WTC11 (cell line): Measurements from ENCODE around the gene SLC6A5. TPM values are rescaled to one million over a fixed set of nuclear protein-coding genes. Genes with fewer than 3 reads are reported as not detected.

Source experiments
- ATAC-seq: fragments of 200-7000 bp; cut with Tn5 transposase; 2 replicates; pipeline ENCODE4 v1.10.0; 2021; ENCODE audit warnings: mild to moderate bottlenecking, moderate library complexity
- CTCF ChIA-PET: fragments of 300-600 bp; sonication (Branson Sonifier 250); formaldehyde crosslinking; loops from one replicate; lab custom pipeline; 2021; ENCODE audit warnings: antibody characterized with exemption; lab: Charles Lee
- POLR2A ChIA-PET: fragments of 350-600 bp; sonication (Branson Sonifier 250); formaldehyde crosslinking; loops from one replicate; lab custom pipeline; 2021; ENCODE audit warnings: antibody characterized with exemption; lab: Charles Lee
- DNase-seq: peaks from one replicate; pipeline ENCODE4 v3.0.0; 2021; ENCODE audit warnings: low spot score
- H3K27ac Mint-ChIP-seq: 2 replicates; pipeline ENCODE4 v1.8.0; 2021; ENCODE audit warnings: mixed read lengths
- H3K27me3 Mint-ChIP-seq: 2 replicates; pipeline ENCODE4 v1.8.0; 2021; ENCODE audit warnings: low read depth, mild to moderate bottlenecking, moderate library complexity, mixed read lengths
- H3K36me3 Mint-ChIP-seq: 2 replicates; pipeline ENCODE4 v1.8.0; 2021; ENCODE audit warnings: mixed read lengths
- H3K4me1 Mint-ChIP-seq: 2 replicates; pipeline ENCODE4 v1.8.0; 2022; ENCODE audit warnings: mixed read lengths
- H3K4me3 Mint-ChIP-seq: 2 replicates; pipeline ENCODE4 v1.8.0; 2021; ENCODE audit warnings: mild to moderate bottlenecking, moderate library complexity, mixed read lengths
- H3K9me3 Mint-ChIP-seq: 2 replicates; pipeline ENCODE4 v1.8.0; 2021; ENCODE audit warnings: mixed read lengths
- AFF4 ChIP-seq: sonication (generic); formaldehyde crosslinking; IDR thresholded peaks from 2 replicates; pipeline ENCODE4 v1.8.1; 2023; ENCODE audit warnings: mild to moderate bottlenecking, missing genetic modification reagents, borderline replicate concordance
- E2F4 ChIP-seq: sonication (generic); formaldehyde crosslinking; IDR thresholded peaks from 2 replicates; pipeline ENCODE4 v1.8.1; 2022; ENCODE audit warnings: low read depth, mild to moderate bottlenecking, moderate library complexity, missing genetic modification reagents, borderline replicate concordance
- ELF4 ChIP-seq: sonication (generic); formaldehyde crosslinking; IDR thresholded peaks from 2 replicates; pipeline ENCODE4 v1.8.1; 2022; ENCODE audit warnings: low read depth, mild to moderate bottlenecking, moderate library complexity, missing genetic modification reagents
- FOXJ3 ChIP-seq: sonication (generic); formaldehyde crosslinking; IDR thresholded peaks from 2 replicates; pipeline ENCODE4 v1.9.0; 2021; ENCODE audit warnings: missing genetic modification reagents, mild to moderate bottlenecking, borderline replicate concordance
- GABPB1 ChIP-seq: sonication (generic); formaldehyde crosslinking; IDR thresholded peaks from 2 replicates; pipeline ENCODE4 v1.8.1; 2023; ENCODE audit warnings: mild to moderate bottlenecking, missing genetic modification reagents
- GRHL2 ChIP-seq: fragments of 250-450 bp; sonication (Bioruptor Pico); IDR thresholded peaks from 2 replicates; pipeline ENCODE4 v1.8.0; 2022; ENCODE audit warnings: mild to moderate bottlenecking, moderate library complexity; ENCODE audit not compliant: insufficient replicate concordance, severe bottlenecking
- GTF2I ChIP-seq: fragments of 250-450 bp; sonication (Bioruptor Pico); conservative IDR thresholded peaks from 2 replicates; pipeline ENCODE4 v1.4.0; 2021; ENCODE audit warnings: mild to moderate bottlenecking
- IRF1 ChIP-seq: sonication (generic); formaldehyde crosslinking; IDR thresholded peaks from 2 replicates; pipeline ENCODE4 v1.8.0; 2023; ENCODE audit warnings: missing genetic modification reagents
- IRF2 ChIP-seq: sonication (generic); formaldehyde crosslinking; IDR thresholded peaks from 2 replicates; pipeline ENCODE4 v1.8.0; 2022; ENCODE audit warnings: low read depth, missing genetic modification reagents, borderline replicate concordance
- OVOL2 ChIP-seq: fragments of 250-450 bp; sonication (Bioruptor Pico); IDR thresholded peaks from 2 replicates; pipeline ENCODE4 v1.9.0; 2021; ENCODE audit warnings: mild to moderate bottlenecking, borderline replicate concordance
- TCF7 ChIP-seq: sonication (generic); formaldehyde crosslinking; IDR thresholded peaks from 2 replicates; pipeline ENCODE4 v1.8.0; 2022; ENCODE audit warnings: mild to moderate bottlenecking, low read depth, missing genetic modification reagents, moderate library complexity
- TEAD1 ChIP-seq: sonication (generic); formaldehyde crosslinking; IDR thresholded peaks from 2 replicates; pipeline ENCODE4 v1.8.0; 2022; ENCODE audit warnings: mild to moderate bottlenecking, missing genetic modification reagents
- USF1 ChIP-seq: sonication (generic); formaldehyde crosslinking; IDR thresholded peaks from 2 replicates; pipeline ENCODE4 v1.8.0; 2022; ENCODE audit warnings: mild to moderate bottlenecking, missing genetic modification reagents
- ZNF396 ChIP-seq: fragments of 250-450 bp; sonication (Bioruptor Pico); IDR thresholded peaks from 2 replicates; pipeline ENCODE4 v1.8.0; 2021; ENCODE audit warnings: mild to moderate bottlenecking, moderate library complexity, borderline replicate concordance
- ZNF671 ChIP-seq: fragments of 250-450 bp; sonication (Bioruptor Pico); IDR thresholded peaks from 2 replicates; pipeline ENCODE4 v1.8.0; 2021; ENCODE audit warnings: mild to moderate bottlenecking
- ZSCAN18 ChIP-seq: fragments of 250-450 bp; sonication (Bioruptor Pico); IDR thresholded peaks from 2 replicates; pipeline ENCODE4 v2.1.2; 2022; ENCODE audit warnings: mild to moderate bottlenecking, moderate library complexity
- total RNA-seq: library from RNA; stranded (reverse); gene quantifications from 3 replicates; pipeline ENCODE4 v1.2.3, GENCODE V29; 2021
- TF ChIP-seq, protein P1 (sequence below): sonication (generic); formaldehyde crosslinking; IDR thresholded peaks from 2 replicates; pipeline ENCODE4 v1.8.0; 2023; ENCODE audit warnings: mild to moderate bottlenecking, missing genetic modification reagents
- TF ChIP-seq, protein P2 (sequence below): fragments of 250-450 bp; sonication (Bioruptor Pico); IDR thresholded peaks from 2 replicates; pipeline ENCODE4 v1.9.0; 2021; ENCODE audit warnings: mild to moderate bottlenecking
- TF ChIP-seq, protein P3 (sequence below): sonication (generic); formaldehyde crosslinking; IDR thresholded peaks from 2 replicates; pipeline ENCODE4 v1.8.1; 2023; ENCODE audit warnings: mild to moderate bottlenecking, missing genetic modification reagents, moderate library complexity
- TF ChIP-seq, protein P4 (sequence below): fragments of 250-450 bp; sonication (Bioruptor Pico); IDR thresholded peaks from 2 replicates; pipeline ENCODE4 v1.9.0; 2021; ENCODE audit warnings: moderate library complexity, mild to moderate bottlenecking, inconsistent platforms, borderline replicate concordance

Gene SLC6A5
- total RNA-seq, 1 experiment from 2014 or later, result not detected

GRCh38 chr11:20638074-20638473, 38.7 kb downstream of the SLC6A5 start (continued):
- TF ChIP-seq AFF4, result no peak

GRCh38 chr11:20639688-20640087, 40.3 kb downstream of the SLC6A5 start:
- no peaks in the 10 kb centered on the region for H3K9me3 Mint-ChIP-seq
- no peak for DNase-seq
- no peaks in the 10 kb centered on the region for H3K36me3 Mint-ChIP-seq
- no peak overlapping the region for H3K4me3 Mint-ChIP-seq
- H3K27ac Mint-ChIP-seq, result no peak overlapping the region
- no peak for ATAC-seq
- CTCF ChIA-PET, result interaction anchor here (2.0 kb wide), 1 partner anchor 31 kb away, joined by 7 read pairs; no protein-coding TSS in a partner anchor
- POLR2A ChIA-PET, result no interaction called here
- H3K4me1 Mint-ChIP-seq, result peaks cover 29% of the 10 kb centered on the region
- peaks cover 4% of the 10 kb centered on the region for H3K27me3 Mint-ChIP-seq
- TF ChIP-seq E2F4 (CRISPR knock-in tag) (no peak), GRHL2 (CRISPR knock-in tag) (no peak), TCF7 (CRISPR knock-in tag) (no peak), GTF2I (CRISPR knock-in tag) (no peak), USF1 (no peak), IRF1 (CRISPR knock-in tag) (no peak), IRF2 (no peak), ZNF396 (no peak), ZSCAN18 (no peak), ZNF671 (CRISPR knock-in tag) (no peak), TEAD1 (CRISPR knock-in tag) (no peak), FOXJ3 (CRISPR knock-in tag) (no peak), OVOL2 (CRISPR knock-in tag) (no peak), ELF4 (CRISPR knock-in tag) (no peak), GABPB1 (no peak)
- TF ChIP-seq, protein P1, sequence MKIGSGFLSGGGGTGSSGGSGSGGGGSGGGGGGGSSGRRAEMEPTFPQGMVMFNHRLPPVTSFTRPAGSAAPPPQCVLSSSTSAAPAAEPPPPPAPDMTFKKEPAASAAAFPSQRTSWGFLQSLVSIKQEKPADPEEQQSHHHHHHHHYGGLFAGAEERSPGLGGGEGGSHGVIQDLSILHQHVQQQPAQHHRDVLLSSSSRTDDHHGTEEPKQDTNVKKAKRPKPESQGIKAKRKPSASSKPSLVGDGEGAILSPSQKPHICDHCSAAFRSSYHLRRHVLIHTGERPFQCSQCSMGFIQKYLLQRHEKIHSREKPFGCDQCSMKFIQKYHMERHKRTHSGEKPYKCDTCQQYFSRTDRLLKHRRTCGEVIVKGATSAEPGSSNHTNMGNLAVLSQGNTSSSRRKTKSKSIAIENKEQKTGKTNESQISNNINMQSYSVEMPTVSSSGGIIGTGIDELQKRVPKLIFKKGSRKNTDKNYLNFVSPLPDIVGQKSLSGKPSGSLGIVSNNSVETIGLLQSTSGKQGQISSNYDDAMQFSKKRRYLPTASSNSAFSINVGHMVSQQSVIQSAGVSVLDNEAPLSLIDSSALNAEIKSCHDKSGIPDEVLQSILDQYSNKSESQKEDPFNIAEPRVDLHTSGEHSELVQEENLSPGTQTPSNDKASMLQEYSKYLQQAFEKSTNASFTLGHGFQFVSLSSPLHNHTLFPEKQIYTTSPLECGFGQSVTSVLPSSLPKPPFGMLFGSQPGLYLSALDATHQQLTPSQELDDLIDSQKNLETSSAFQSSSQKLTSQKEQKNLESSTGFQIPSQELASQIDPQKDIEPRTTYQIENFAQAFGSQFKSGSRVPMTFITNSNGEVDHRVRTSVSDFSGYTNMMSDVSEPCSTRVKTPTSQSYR (CRISPR knock-in tag), result no peak
- TF ChIP-seq, protein P2, sequence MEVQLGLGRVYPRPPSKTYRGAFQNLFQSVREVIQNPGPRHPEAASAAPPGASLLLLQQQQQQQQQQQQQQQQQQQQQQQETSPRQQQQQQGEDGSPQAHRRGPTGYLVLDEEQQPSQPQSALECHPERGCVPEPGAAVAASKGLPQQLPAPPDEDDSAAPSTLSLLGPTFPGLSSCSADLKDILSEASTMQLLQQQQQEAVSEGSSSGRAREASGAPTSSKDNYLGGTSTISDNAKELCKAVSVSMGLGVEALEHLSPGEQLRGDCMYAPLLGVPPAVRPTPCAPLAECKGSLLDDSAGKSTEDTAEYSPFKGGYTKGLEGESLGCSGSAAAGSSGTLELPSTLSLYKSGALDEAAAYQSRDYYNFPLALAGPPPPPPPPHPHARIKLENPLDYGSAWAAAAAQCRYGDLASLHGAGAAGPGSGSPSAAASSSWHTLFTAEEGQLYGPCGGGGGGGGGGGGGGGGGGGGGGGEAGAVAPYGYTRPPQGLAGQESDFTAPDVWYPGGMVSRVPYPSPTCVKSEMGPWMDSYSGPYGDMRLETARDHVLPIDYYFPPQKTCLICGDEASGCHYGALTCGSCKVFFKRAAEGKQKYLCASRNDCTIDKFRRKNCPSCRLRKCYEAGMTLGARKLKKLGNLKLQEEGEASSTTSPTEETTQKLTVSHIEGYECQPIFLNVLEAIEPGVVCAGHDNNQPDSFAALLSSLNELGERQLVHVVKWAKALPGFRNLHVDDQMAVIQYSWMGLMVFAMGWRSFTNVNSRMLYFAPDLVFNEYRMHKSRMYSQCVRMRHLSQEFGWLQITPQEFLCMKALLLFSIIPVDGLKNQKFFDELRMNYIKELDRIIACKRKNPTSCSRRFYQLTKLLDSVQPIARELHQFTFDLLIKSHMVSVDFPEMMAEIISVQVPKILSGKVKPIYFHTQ (CRISPR knock-in tag), result no peak
- TF ChIP-seq, protein P3, sequence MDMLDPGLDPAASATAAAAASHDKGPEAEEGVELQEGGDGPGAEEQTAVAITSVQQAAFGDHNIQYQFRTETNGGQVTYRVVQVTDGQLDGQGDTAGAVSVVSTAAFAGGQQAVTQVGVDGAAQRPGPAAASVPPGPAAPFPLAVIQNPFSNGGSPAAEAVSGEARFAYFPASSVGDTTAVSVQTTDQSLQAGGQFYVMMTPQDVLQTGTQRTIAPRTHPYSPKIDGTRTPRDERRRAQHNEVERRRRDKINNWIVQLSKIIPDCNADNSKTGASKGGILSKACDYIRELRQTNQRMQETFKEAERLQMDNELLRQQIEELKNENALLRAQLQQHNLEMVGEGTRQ, result no peak
- TF ChIP-seq, protein P4, sequence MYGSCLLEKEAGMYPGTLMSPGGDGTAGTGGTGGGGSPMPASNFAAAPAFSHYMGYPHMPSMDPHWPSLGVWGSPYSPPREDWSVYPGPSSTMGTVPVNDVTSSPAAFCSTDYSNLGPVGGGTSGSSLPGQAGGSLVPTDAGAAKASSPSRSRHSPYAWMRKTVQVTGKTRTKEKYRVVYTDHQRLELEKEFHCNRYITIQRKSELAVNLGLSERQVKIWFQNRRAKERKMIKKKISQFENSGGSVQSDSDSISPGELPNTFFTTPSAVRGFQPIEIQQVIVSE, result no peak
